Heart left ventricle (tissue), 16 donors: ENCODE results near the gene FOXO6. TPM values are rescaled to one million over a fixed set of nuclear protein-coding genes. Genes with fewer than 3 reads are reported as not detected.

Experiments used
- ATAC-seq, 4 donors: fragments of 200-7000 bp; cut with Tn5 transposase; one replicate each; pipeline ENCODE4 v1.9.1; 2020 to 2022; ENCODE audit warnings: moderate library complexity in 4 of 4, mild to moderate bottlenecking in 3 of 4, moderate number of reproducible peaks in 1 of 4
- DNase-seq, 5 donors: peaks; one replicate each; pipeline ENCODE4 v3.0.0-alpha.2; 2020
- H3K27ac ChIP-seq, 12 donors: fragments of 200-600 bp; sonication (generic) in 4 of 12; one replicate each; pipeline versions ENCODE4 v1.5.0 to v1.8.0; 2016 to 2022; ENCODE audit warnings: mild to moderate bottlenecking in 2 of 12
- H3K27me3 ChIP-seq, 9 donors: fragments of 200-600 bp; sonication (generic) in 2 of 9; one replicate each; pipeline versions ENCODE4 v1.5.1 to v1.8.0; 2016 to 2022; ENCODE audit warnings: mild to moderate bottlenecking in 3 of 9
- H3K36me3 ChIP-seq, 9 donors: fragments of 200-600 bp; sonication (generic) in 2 of 9; one replicate each; pipeline versions ENCODE4 v1.5.0 to v1.8.0; 2018 to 2022; ENCODE audit warnings: mild to moderate bottlenecking in 2 of 9
- H3K4me1 ChIP-seq, 12 donors: fragments of 200-600 bp; sonication (generic) in 4 of 12; one replicate each; pipeline versions ENCODE4 v1.5.0 to v1.8.0; 2016 to 2022; ENCODE audit warnings: mild to moderate bottlenecking in 3 of 12
- H3K4me3 ChIP-seq, 12 donors: fragments of 200-600 bp; sonication (generic) in 4 of 12; one replicate each; pipeline versions ENCODE4 v1.5.0 to v1.8.0; 2017 to 2022; ENCODE audit warnings: mild to moderate bottlenecking in 9 of 12, moderate library complexity in 4 of 12
- H3K9me3 ChIP-seq, 12 donors: fragments of 200-600 bp; sonication (generic) in 4 of 12; one replicate each; pipeline versions ENCODE4 v1.5.0 to v1.8.0; 2016 to 2022; ENCODE audit warnings: mild to moderate bottlenecking in 1 of 12
- CTCF ChIP-seq, 12 donors: fragments of 200-600 bp; sonication (generic) in 4 of 12; IDR thresholded peaks; one replicate each; pipeline versions ENCODE4 v1.5.0 to v1.8.0; 2018 to 2022; ENCODE audit warnings: antibody characterized with exemption in 12 of 12, mild to moderate bottlenecking in 5 of 12
- POLR2A ChIP-seq, 2 donors: fragments of 450-650 bp; IDR thresholded peaks; one replicate each; pipeline ENCODE4 v1.6.1; 2017; ENCODE audit warnings: antibody characterized with exemption in 2 of 2, mild to moderate bottlenecking in 2 of 2, moderate library complexity in 2 of 2
- WGBS, 4 donors: extraction: QIAGEN DNeasy Blood & Tissue Kit in 2 of 4; methylation state at CpG; one replicate each; pipeline versions ENCODE4 v1.1.5 to v1.1.7; 2013 to 2018; 5-methylcytosine and 5-hydroxymethylcytosine counted together
- intact Hi-C, 10 donors: fragments of 100-400 bp; cut with DNase I; formaldehyde crosslinking; loops; one replicate each; pipeline versions ENCODE4 v1.11.1 to v1.14.2; 2022
- polyA plus RNA-seq, 2 donors: library from polyadenylated mRNA; stranded (reverse); fragments of 200-250 nt; gene quantifications; one replicate each; pipeline ENCODE4 v1.2.3, GENCODE V29; 2013
- total RNA-seq, 9 donors: library from RNA; depleted of rRNA in 2 of 9; stranded (reverse); fragments of >200 nt in 2 of 9; fragmentation: NEBNext Ultra II Directional in 3 of 9; extraction: Animal tissue kit (Norgen Biotek cat#: 25700) in 3 of 9; gene quantifications; one replicate each; pipeline versions ENCODE4 v1.1.0 to v1.2.4, GENCODE V29; 2016 to 2023
- donor health status: ischemic (EF 13 %, LVEDD 7.1; RV severe dilation, severe dysfunction).
- donor health status: healthy with polysubstance abuse.
- donor health status: DM: no; HTN: yes; CAD: no.
- donor health status: DM: no; HTN: no; CAD: no.
- donor health status: ischemic (EF 25% LVEDD 6.9; RV normal size, moderate dysfunction).
- donor health status: ischemic (EF 25% LVEDD 5.7; RV mildly dilated, moderate dysfunction).
- donor health status: healthy.
- donor health status: DM: yes; HTN: yes; CAD: no.
- donor health status: ischemic (EF 35%, LVEDD 5.7; RV mildly dilated, moderate dysfunction).
- donor health status: nonischemic (EF 11% LVEDD 7.7; RV severe dilation, severe dysfunction).
- donor health status: DM: yes; HTN: yes; CAD: no.
- donor health status: PGD.
- donor health status: ischemic (EF 29% LVEDD 5.4; RV normal size, mild dysfunction).
- donor health status: nonischemic (EF 23%, LVEDD 6.1; RV moderate dilation, normal function).

Gene FOXO6
- total and polyA plus RNA-seq, 11 donors: 0.69 to 4.8 (median 1.4) TPM

DNA sequence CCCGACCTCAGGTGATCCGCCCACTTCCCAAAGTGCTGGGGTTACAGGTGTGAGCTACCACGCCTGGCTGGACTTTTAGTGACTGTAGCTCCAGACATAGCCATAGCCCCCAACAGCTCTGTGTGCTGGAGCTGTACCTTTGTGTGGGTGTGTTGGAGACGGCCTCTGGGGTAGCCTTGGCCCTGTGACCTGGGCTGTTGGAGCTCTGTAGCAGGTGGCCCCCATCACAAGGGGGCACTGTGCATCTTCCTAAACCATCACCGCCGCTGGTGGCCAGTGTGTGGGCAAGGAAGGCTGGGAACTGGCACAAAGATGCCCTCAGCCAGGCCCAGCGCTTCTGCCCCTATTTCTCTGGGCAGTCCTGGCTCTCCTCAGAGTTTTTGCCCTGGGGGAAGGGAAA, 38.4 kb upstream of the FOXO6 start:
- H3K27ac ChIP-seq: no peak overlapping the region
- peak in 3 of 5 donors; percentile 41 to 68 (median 67) for DNase-seq
- no peaks in the 10 kb centered on the region for H3K9me3 ChIP-seq
- TF ChIP-seq CTCF (IDR thresholded peaks at IDR 0.05) (peak; percentile 38 to 63 (median 50)), POLR2A (IDR thresholded peaks at IDR 0.05) (no peak)
- H3K27me3 ChIP-seq: no peaks in the 10 kb centered on the region
- H3K36me3 ChIP-seq: no peaks in the 10 kb centered on the region
- H3K4me1 ChIP-seq: peaks cover 0 to 19% (median 13%) of the 10 kb centered on the region in 12 donors
- 65 to 89% (median 71%) methylated on average over 3 to 7 of the region's 7 CpGs for WGBS, 4 donors
- intact Hi-C loops: loop anchor here (1.0 to 10.0 kb wide), 6 partner anchors 46 to 94 kb away; no protein-coding TSS in a partner anchor
- peak; percentile 64 to 75 (median 74) for ATAC-seq
- no peak overlapping the region for H3K4me3 ChIP-seq

DNA sequence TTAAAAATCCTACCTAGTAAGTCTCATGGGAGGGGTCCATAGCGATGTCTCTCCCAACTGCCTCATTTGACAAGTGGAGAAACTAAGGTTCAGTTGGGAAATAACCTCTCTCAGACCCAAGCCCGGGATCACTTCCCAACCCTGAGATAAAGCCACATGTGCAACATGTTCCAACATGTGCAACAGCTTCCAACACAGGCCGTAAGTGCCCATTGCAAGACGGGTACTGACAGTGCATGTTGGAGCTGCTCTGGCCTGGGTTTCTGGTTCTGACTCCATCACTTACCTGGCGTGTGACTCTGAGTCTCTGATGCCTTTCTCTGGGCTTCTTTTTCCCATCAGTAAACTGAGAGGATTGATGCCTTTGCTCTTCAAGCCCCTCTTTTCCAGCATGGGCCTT, 38.0 kb upstream of the FOXO6 start:
- Histone ChIP-seq H3K4me3 (no peak overlapping the region), H3K27me3 (no peaks in the 10 kb centered on the region), H3K4me1 (peaks cover 0 to 19% (median 13%) of the 10 kb centered on the region in 12 donors), H3K9me3 (no peaks in the 10 kb centered on the region), H3K27ac (no peak overlapping the region), H3K36me3 (no peaks in the 10 kb centered on the region)
- DNase-seq (no peak), ATAC-seq (no peak)
- 79 to 93% (median 85%) methylated on average over 4 to 5 of the region's 5 CpGs for WGBS, 4 donors
- intact Hi-C loops: loop anchor here (1.0 to 10.0 kb wide), 6 partner anchors 46 to 94 kb away; no protein-coding TSS in a partner anchor
- TF ChIP-seq POLR2A (IDR thresholded peaks at IDR 0.05): no peak
- TF ChIP-seq CTCF (IDR thresholded peaks at IDR 0.05): no peak

DNA sequence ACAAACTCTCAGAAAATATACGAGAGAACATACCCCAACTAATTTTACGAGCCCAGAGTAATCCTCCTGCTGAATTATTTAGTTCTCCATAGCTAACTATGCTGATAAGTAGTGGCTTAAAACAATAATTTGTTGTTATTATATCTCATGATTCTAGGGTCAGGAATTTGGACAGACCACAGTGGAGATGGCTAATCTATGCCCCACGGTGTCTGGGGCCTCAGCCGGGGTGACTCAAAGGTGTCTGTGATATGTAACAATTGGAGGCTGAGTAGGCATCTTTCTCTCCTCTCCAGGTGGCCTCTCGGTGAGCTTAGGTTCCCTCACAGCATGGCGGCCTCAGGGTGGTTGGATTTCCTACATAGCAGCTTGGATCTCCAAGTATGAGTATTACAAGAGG, 35.4 kb upstream of the FOXO6 start:
- ATAC-seq (no peak), DNase-seq (no peak)
- H3K27me3 ChIP-seq: no peaks in the 10 kb centered on the region
- 79 to 84% (median 82%) methylated on average over 6 of the region's 6 CpGs for WGBS, 4 donors
- no peak for TF ChIP-seq POLR2A (IDR thresholded peaks at IDR 0.05)
- TF ChIP-seq CTCF (IDR thresholded peaks at IDR 0.05): no peak
- H3K27ac ChIP-seq: no peak overlapping the region
- intact Hi-C loops: loop anchor here in 1 of 10 donors (10.0 kb wide), 1 partner anchor 89 kb away; no protein-coding TSS in a partner anchor
- no peak overlapping the region for H3K4me3 ChIP-seq
- H3K4me1 ChIP-seq: peaks cover 0 to 4% (median 0%) of the 10 kb centered on the region in 12 donors
- no peaks in the 10 kb centered on the region for H3K9me3 ChIP-seq
- H3K36me3 ChIP-seq: no peaks in the 10 kb centered on the region

DNA sequence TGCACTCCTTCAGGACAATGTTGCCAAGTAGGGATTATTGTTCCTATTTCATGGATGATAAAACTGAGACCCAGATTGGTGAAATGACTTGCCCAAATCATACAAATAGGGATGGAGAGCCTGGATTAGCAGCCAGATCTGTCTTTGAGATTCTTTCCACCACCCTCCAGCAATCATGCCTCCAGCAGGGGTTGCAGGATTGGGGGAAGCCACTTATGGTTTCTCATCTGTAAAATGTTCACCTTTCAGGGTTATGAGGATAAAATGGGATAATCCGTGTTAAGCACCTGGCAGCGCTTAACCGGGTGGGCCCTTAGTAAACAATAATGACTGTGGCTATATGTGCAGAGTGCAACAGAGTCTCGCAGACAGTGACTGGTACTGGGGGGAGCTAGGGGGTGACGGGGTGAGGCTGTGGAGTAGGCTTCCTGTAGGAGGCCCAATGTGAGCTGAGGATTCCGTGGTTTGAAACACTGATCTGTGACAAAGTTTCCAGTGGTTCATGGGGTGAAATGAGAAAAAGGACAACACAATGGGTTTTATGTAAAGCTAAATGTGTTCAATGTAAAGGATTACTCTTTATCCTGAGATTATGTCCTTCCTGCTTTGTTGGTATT, 33.7 kb upstream of the FOXO6 start:
- TF ChIP-seq CTCF (IDR thresholded peaks at IDR 0.05) (no peak), POLR2A (IDR thresholded peaks at IDR 0.05) (no peak)
- ATAC-seq (no peak), DNase-seq (no peak)
- Histone ChIP-seq H3K27me3 (no peaks in the 10 kb centered on the region), H3K9me3 (no peaks in the 10 kb centered on the region), H3K4me3 (no peak overlapping the region), H3K4me1 (peaks cover 0 to 4% (median 0%) of the 10 kb centered on the region in 12 donors), H3K36me3 (no peaks in the 10 kb centered on the region), H3K27ac (no peak overlapping the region)
- 73 to 87% (median 81%) methylated on average over 6 of the region's 6 CpGs for WGBS, 4 donors
- intact Hi-C loops: loop anchor here in 1 of 10 donors (10.0 kb wide), 1 partner anchor 87 kb away; no protein-coding TSS in a partner anchor
